GM23338 (cell line): Measurements from ENCODE around the gene DNAJC15. TPM values are rescaled to one million over a fixed set of nuclear protein-coding genes. Genes with fewer than 3 reads are reported as not detected.

Source experiments
- ATAC-seq: fragments of 200-7000 bp; cut with Tn5 transposase; 3 replicates; pipeline ENCODE4 v1.9.1; 2020
- DNase-seq: peaks from one replicate; pipeline ENCODE4 v3.0.0-alpha.2; 2015; ENCODE audit warnings: low spot score
- H2AFZ ChIP-seq: fragments of 200-600 bp; sonication (generic); 2 replicates; pipeline ENCODE4 v1.8.0; 2016; ENCODE audit warnings: antibody characterized with exemption, mild to moderate bottlenecking, moderate library complexity
- H3F3A ChIP-seq: fragments of 200-600 bp; sonication (generic); replicated peaks from 2 replicates; pipeline ENCODE4 v1.8.0; 2017; ENCODE audit warnings: antibody characterized with exemption, mixed run types, low read depth
- H3K27ac ChIP-seq: fragments of 200-600 bp; sonication (generic); 2 replicates; pipeline ENCODE4 v1.6.1; 2016; ENCODE audit warnings: low read depth
- H3K27me3 ChIP-seq: fragments of 200-600 bp; sonication (generic); 2 replicates; pipeline ENCODE4 v1.8.0; 2016; ENCODE audit warnings: mild to moderate bottlenecking, mixed run types, moderate library complexity; ENCODE audit not compliant: insufficient read depth
- H3K36me3 ChIP-seq: fragments of 200-600 bp; sonication (generic); 2 replicates; pipeline ENCODE4 v1.8.0; 2016; ENCODE audit warnings: mild to moderate bottlenecking; ENCODE audit not compliant: insufficient read depth
- H3K4me1 ChIP-seq: fragments of 200-600 bp; sonication (generic); 2 replicates; pipeline ENCODE4 v1.8.0; 2016; ENCODE audit warnings: mild to moderate bottlenecking, moderate library complexity; ENCODE audit not compliant: insufficient read depth
- H3K4me2 ChIP-seq: fragments of 200-600 bp; sonication (generic); 2 replicates; pipeline ENCODE4 v1.7.1; 2017; ENCODE audit warnings: mixed run types
- H3K4me3 ChIP-seq: fragments of 200-600 bp; sonication (generic); 2 replicates; pipeline ENCODE4 v1.6.1; 2016; ENCODE audit warnings: mixed run types
- H3K79me2 ChIP-seq: fragments of 200-600 bp; sonication (generic); replicated peaks from 2 replicates; pipeline ENCODE4 v1.8.0; 2017; ENCODE audit warnings: mild to moderate bottlenecking; ENCODE audit not compliant: insufficient read depth
- H3K9me2 ChIP-seq: fragments of 200-600 bp; sonication (generic); 2 replicates; pipeline ENCODE4 v1.8.0; 2017; ENCODE audit not compliant: insufficient read depth
- H4K20me1 ChIP-seq: fragments of 200-600 bp; sonication (generic); replicated peaks from 2 replicates; pipeline ENCODE4 v1.8.0; 2017; ENCODE audit warnings: mild to moderate bottlenecking; ENCODE audit not compliant: insufficient read depth
- H3K27ac Mint-ChIP-seq: 2 replicates; pipeline ENCODE4 v1.8.0; 2020; ENCODE audit warnings: inconsistent platforms, mild to moderate bottlenecking, moderate library complexity, mixed read lengths
- H3K27me3 Mint-ChIP-seq: 3 replicates; pipeline ENCODE4 v1.8.0; 2022; ENCODE audit warnings: low read depth, mild to moderate bottlenecking, moderate library complexity, mixed read lengths, inconsistent platforms; ENCODE audit not compliant: insufficient read depth, poor library complexity
- H3K36me3 Mint-ChIP-seq: 3 replicates; pipeline ENCODE4 v1.8.0; 2021; ENCODE audit warnings: low read depth, mild to moderate bottlenecking, inconsistent platforms, moderate library complexity, mixed read lengths
- H3K4me1 Mint-ChIP-seq: 3 replicates; pipeline ENCODE4 v1.8.0; 2020; ENCODE audit warnings: mild to moderate bottlenecking, inconsistent platforms, mixed read lengths
- H3K4me3 Mint-ChIP-seq: 3 replicates; pipeline ENCODE4 v1.8.0; 2021; ENCODE audit warnings: moderate library complexity, mild to moderate bottlenecking, inconsistent platforms, mixed read lengths
- H3K9me3 Mint-ChIP-seq: 3 replicates; pipeline ENCODE4 v1.8.0; 2020; ENCODE audit warnings: moderate library complexity, mild to moderate bottlenecking, inconsistent platforms, mixed read lengths
- CREB1 ChIP-seq: fragments of 250-450 bp; sonication (Bioruptor Pico); IDR thresholded peaks from 2 replicates; pipeline ENCODE4 v1.5.0; 2020; ENCODE audit warnings: low read depth, mild to moderate bottlenecking, moderate library complexity
- ETS1 ChIP-seq: IDR thresholded peaks from 2 replicates; pipeline ENCODE4 v1.6.1; 2016; ENCODE audit warnings: antibody characterized with exemption
- EZH2 ChIP-seq: fragments of 200-600 bp; sonication (generic); IDR thresholded peaks from one replicate; pipeline ENCODE4 v1.8.0; 2017; ENCODE audit warnings: antibody characterized with exemption, mild to moderate bottlenecking, low read depth; ENCODE audit not compliant: unreplicated experiment
- EZH2phosphoT487 ChIP-seq: fragments of 200-600 bp; sonication (generic); IDR thresholded peaks from one replicate; pipeline ENCODE4 v1.8.1; 2018; ENCODE audit warnings: antibody characterized with exemption; ENCODE audit not compliant: unreplicated experiment
- JUNB ChIP-seq: IDR thresholded peaks from one replicate; pipeline ENCODE4 v1.6.1; 2016; ENCODE audit warnings: antibody characterized with exemption; ENCODE audit not compliant: unreplicated experiment
- NANOG ChIP-seq: IDR thresholded peaks from 2 replicates; pipeline ENCODE4 v1.6.1; 2016; ENCODE audit warnings: antibody characterized with exemption, borderline replicate concordance
- POLR2AphosphoS5 ChIP-seq: IDR thresholded peaks from 2 replicates; pipeline ENCODE4 v1.6.1; 2016; ENCODE audit warnings: antibody characterized with exemption, low read depth
- STAT1 ChIP-seq: IDR thresholded peaks from one replicate; pipeline ENCODE4 v1.6.1; 2016; ENCODE audit warnings: antibody characterized with exemption; ENCODE audit not compliant: unreplicated experiment
- ZNF114 ChIP-seq: fragments of 250-450 bp; sonication (Bioruptor Pico); IDR thresholded peaks from 2 replicates; pipeline ENCODE4 v1.5.0; 2020; ENCODE audit warnings: mild to moderate bottlenecking, moderate library complexity
- ZNF462 ChIP-seq: fragments of 250-450 bp; sonication (Bioruptor Pico); IDR thresholded peaks from 2 replicates; pipeline ENCODE4 v1.5.0; 2020; ENCODE audit warnings: mild to moderate bottlenecking, moderate library complexity
- polyA plus RNA-seq: library from polyadenylated mRNA; unstranded; fragments of >200 nt; fragmentation: Nextera tagmentation; extraction: Ambion mirVana; gene quantifications from 2 replicates; pipeline ENCODE4 v1.2.1, GENCODE V29; 2016
- total RNA-seq: library from RNA; depleted of rRNA; stranded (reverse); fragments of >200 nt; shearing (Covaris generic); gene quantifications from 2 replicates; pipeline ENCODE4 v1.2.3, GENCODE V29; 2014
- TF ChIP-seq, protein P1 (sequence below), 2 experiments: fragments of 200-600 bp in 1 of 2; sonication (generic) in 1 of 2; conservative IDR thresholded peaks; 2 replicates each; pipeline versions ENCODE4 v1.5.1 to v1.6.1; 2016 to 2017; ENCODE audit warnings: antibody characterized with exemption in 2 of 2, low read depth in 2 of 2, mild to moderate bottlenecking in 2 of 2, moderate library complexity in 1 of 2

DNAJC15 gene
- total and polyA plus RNA-seq, 2 experiments from 2014 or later = 11.4 to 80.4 TPM

GRCh38 chr13:43022934-43023288 is 475 bp upstream of the DNAJC15 start:
- no peaks in the 10 kb centered on the region for H3K9me2 ChIP-seq
- Mint-ChIP-seq H3K9me3 (peaks cover 6% of the 10 kb centered on the region; the same call in 2 of the 3 replicates), H3K36me3 (peaks cover 8% of the 10 kb centered on the region; the same call in 2 of the 3 replicates), H3K27ac (no peak overlapping the region), H3K4me1 (peaks cover 7% of the 10 kb centered on the region), H3K27me3 (peaks cover 12% of the 10 kb centered on the region), H3K4me3 (peak overlapping the region; percentile 97)
- peak overlapping the region; percentile 88 for H3K4me3 ChIP-seq
- H2AFZ ChIP-seq = peak overlapping the region; percentile 99
- H3K4me2 ChIP-seq = peak overlapping the region; percentile 96
- H3F3A ChIP-seq = no peaks in the 10 kb centered on the region
- H3K36me3 ChIP-seq = no peaks in the 10 kb centered on the region
- TF ChIP-seq JUNB (no peak), CREB1 (CRISPR knock-in tag) (no peak), ETS1 (no peak), EZH2 (no peak), EZH2phosphoT487 (no peak), ZNF114 (CRISPR knock-in tag) (no peak), NANOG (no peak), STAT1 (no peak)
- TF ChIP-seq, protein P1, sequence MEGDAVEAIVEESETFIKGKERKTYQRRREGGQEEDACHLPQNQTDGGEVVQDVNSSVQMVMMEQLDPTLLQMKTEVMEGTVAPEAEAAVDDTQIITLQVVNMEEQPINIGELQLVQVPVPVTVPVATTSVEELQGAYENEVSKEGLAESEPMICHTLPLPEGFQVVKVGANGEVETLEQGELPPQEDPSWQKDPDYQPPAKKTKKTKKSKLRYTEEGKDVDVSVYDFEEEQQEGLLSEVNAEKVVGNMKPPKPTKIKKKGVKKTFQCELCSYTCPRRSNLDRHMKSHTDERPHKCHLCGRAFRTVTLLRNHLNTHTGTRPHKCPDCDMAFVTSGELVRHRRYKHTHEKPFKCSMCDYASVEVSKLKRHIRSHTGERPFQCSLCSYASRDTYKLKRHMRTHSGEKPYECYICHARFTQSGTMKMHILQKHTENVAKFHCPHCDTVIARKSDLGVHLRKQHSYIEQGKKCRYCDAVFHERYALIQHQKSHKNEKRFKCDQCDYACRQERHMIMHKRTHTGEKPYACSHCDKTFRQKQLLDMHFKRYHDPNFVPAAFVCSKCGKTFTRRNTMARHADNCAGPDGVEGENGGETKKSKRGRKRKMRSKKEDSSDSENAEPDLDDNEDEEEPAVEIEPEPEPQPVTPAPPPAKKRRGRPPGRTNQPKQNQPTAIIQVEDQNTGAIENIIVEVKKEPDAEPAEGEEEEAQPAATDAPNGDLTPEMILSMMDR (conservative IDR thresholded peaks at IDR 0.05; ENCODE audit: low read depth in 2 of 2) = no peak
- ATAC-seq (no peak), DNase-seq (no peak)
- H3K4me1 ChIP-seq = peaks cover 14% of the 10 kb centered on the region
- no peaks in the 10 kb centered on the region for H3K27me3 ChIP-seq
- 0 out of 2 replicates have a peak overlapping the region, but pooled peaks have one; percentile 28 for H3K27ac ChIP-seq
- H3K79me2 ChIP-seq = peaks cover 33% of the 10 kb centered on the region
- 0 out of 2 replicates have a peak, but pooled peaks cover under 1% of the 10 kb centered on the region for H4K20me1 ChIP-seq

- peaks cover 51% of the 10 kb centered on the region for H3K79me2 ChIP-seq
- DNase-seq (no peak), ATAC-seq (no peak)
- peaks cover 6% of the 10 kb centered on the region; the same call in 2 of the 3 replicates for H3K9me3 Mint-ChIP-seq
- H3K9me2 ChIP-seq = no peaks in the 10 kb centered on the region
- H3K4me3 ChIP-seq = no peak overlapping the region
- H3K36me3 Mint-ChIP-seq = peaks cover 8% of the 10 kb centered on the region; the same call in 2 of the 3 replicates
- H3K4me1 Mint-ChIP-seq = peaks cover 9% of the 10 kb centered on the region
- 0 out of 2 replicates have a peak, but pooled peaks cover 4% of the 10 kb centered on the region for H4K20me1 ChIP-seq
- no peak overlapping the region for H3K27ac Mint-ChIP-seq
- no peak overlapping the region for H3K4me3 Mint-ChIP-seq
- H3K36me3 ChIP-seq = no peaks in the 10 kb centered on the region
- no peak overlapping the region for H2AFZ ChIP-seq
- H3K27ac ChIP-seq = no peak overlapping the region
- peaks cover 12% of the 10 kb centered on the region for H3K27me3 Mint-ChIP-seq
- no peak overlapping the region for H3K4me2 ChIP-seq
- no peaks in the 10 kb centered on the region for H3K27me3 ChIP-seq
- H3F3A ChIP-seq = no peaks in the 10 kb centered on the region
- H3K4me1 ChIP-seq = no peaks in the 10 kb centered on the region; the same call in 1 of the 2 replicates
- TF ChIP-seq ZNF462 (CRISPR knock-in tag) (no peak), CREB1 (CRISPR knock-in tag) (no peak), POLR2AphosphoS5 (no peak), ETS1 (no peak), ZNF114 (CRISPR knock-in tag) (no peak), EZH2phosphoT487 (no peak), NANOG (no peak), JUNB (no peak)
Measured at GRCh38 chr13:43026262-43026661, 2.9 kb downstream of the DNAJC15 start.
